ENCODE data around the gene SRRM2. TPM values are rescaled to one million over a fixed set of nuclear protein-coding genes. Genes with fewer than 3 reads are reported as not detected.

Gene SRRM2
- total RNA-seq, 4 donors from 2014 or later = 73.9 to 398 (median 255) TPM

DNA sequence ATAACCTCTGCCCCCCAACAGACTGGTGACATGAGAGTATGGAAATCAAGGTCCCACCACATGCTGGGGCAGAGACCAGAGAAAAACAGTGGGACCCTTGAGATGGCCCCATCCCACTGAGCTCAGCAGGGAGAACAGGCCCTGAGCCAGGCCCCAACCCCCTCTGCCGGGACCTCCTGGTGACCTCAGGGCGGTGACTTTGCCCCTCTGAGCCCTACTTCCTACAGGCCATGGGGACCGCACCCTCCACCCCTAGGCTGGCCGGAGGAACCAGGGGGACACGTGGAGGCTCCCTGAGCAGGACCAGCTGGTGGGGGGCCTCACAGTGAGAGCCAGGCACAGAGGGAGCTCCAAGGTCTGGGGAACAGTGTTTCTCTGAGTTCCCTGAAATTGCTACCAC, 13.8 kb upstream of the SRRM2 start:
- no peak for ATAC-seq

DNA sequence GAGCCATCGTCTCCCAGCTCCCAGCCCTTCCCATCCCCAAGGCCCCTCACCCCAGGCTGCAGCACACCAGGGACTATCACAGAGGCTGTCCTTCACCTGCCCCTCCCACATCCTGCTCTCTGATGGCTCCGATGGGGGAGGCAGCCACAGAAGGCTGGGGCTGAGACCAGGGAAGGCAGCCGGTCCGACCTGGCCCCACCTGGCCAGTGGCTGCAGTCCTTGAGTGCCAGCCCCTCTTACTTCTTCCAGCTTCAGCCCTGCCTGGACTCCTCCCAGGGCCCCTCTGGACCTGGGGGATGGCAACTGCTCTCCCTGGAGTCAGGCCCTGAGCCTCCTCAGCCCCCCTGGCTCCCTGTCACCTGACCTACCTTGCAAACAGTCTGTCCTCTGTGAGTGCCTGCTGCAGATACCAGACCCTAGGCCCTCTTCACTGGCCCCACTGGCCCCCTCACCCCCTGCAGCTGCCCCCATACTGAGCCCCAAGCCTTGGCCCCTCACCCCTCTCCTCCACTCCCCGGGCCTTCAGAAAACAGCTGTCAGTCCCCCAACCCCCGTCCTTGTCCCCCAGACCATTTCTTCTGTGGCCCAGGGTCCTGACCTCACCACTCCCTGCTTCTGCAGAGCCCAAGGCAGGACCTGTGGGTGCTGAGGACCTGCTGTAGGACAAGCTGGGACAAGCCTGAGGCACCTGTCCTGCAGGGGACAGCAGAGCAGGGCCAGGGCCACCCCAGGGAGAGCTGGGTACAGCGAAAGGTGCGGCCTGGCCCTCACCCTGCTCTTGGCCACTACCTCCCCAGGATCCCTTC, 12.6 kb upstream of the SRRM2 start:
- Histone ChIP-seq H3K4me1 (no peaks in the 10 kb centered on the region), H3K4me3 (no peak overlapping the region), H3K9me3 (no peaks in the 10 kb centered on the region), H3K27me3 (peaks cover 68% of the 10 kb centered on the region), H3K36me3 (no peaks in the 10 kb centered on the region), H3K27ac (no peak overlapping the region)
- 33% methylated on average over 1 of the region's 8 CpGs; no CpG with 5 or more reads in 1 of the 2 donors for WGBS, 2 donors (ENCODE audit: low coverage in 1 of 2)
- ATAC-seq = no peak
- TF ChIP-seq EP300 (IDR thresholded peaks at IDR 0.05) = no peak
- TF ChIP-seq POLR2A (IDR thresholded peaks at IDR 0.05) = no peak

More for the DNA sequence above, 13.8 kb upstream of the SRRM2 start:
- WGBS, 2 donors (ENCODE audit: low coverage in 1 of 2) = 20% methylated on average over 1 of the region's 5 CpGs; no CpG with 5 or more reads in 1 of the 2 donors
- Histone ChIP-seq H3K36me3 (no peaks in the 10 kb centered on the region), H3K4me3 (no peak overlapping the region), H3K27ac (no peak overlapping the region), H3K4me1 (no peaks in the 10 kb centered on the region), H3K9me3 (no peaks in the 10 kb centered on the region), H3K27me3 (peaks cover 79% of the 10 kb centered on the region)
- TF ChIP-seq POLR2A (IDR thresholded peaks at IDR 0.05) = no peak
- no peak for TF ChIP-seq EP300 (IDR thresholded peaks at IDR 0.05)
- TF ChIP-seq, protein P1, sequence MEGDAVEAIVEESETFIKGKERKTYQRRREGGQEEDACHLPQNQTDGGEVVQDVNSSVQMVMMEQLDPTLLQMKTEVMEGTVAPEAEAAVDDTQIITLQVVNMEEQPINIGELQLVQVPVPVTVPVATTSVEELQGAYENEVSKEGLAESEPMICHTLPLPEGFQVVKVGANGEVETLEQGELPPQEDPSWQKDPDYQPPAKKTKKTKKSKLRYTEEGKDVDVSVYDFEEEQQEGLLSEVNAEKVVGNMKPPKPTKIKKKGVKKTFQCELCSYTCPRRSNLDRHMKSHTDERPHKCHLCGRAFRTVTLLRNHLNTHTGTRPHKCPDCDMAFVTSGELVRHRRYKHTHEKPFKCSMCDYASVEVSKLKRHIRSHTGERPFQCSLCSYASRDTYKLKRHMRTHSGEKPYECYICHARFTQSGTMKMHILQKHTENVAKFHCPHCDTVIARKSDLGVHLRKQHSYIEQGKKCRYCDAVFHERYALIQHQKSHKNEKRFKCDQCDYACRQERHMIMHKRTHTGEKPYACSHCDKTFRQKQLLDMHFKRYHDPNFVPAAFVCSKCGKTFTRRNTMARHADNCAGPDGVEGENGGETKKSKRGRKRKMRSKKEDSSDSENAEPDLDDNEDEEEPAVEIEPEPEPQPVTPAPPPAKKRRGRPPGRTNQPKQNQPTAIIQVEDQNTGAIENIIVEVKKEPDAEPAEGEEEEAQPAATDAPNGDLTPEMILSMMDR (IDR thresholded peaks at IDR 0.05) = no peak
- TF ChIP-seq POLR2AphosphoS5 (IDR thresholded peaks at IDR 0.05) = no peak

GRCh38 chr16:2740476-2740875, 12.0 kb upstream of the SRRM2 start:
- Histone ChIP-seq H3K9me3 (no peaks in the 10 kb centered on the region), H3K27ac (no peak overlapping the region), H3K4me1 (no peaks in the 10 kb centered on the region), H3K27me3 (peaks cover 67% of the 10 kb centered on the region), H3K36me3 (no peaks in the 10 kb centered on the region), H3K4me3 (no peak overlapping the region)
- no peak for ATAC-seq
- WGBS, 2 donors (ENCODE audit: low coverage in 1 of 2) = 88 to 90% methylated on average over 1 to 2 of the region's 6 CpGs
- TF ChIP-seq POLR2AphosphoS5 (IDR thresholded peaks at IDR 0.05) (no peak), POLR2A (IDR thresholded peaks at IDR 0.05) (no peak)

- no peak for ATAC-seq
- Histone ChIP-seq H3K4me1 (no peaks in the 10 kb centered on the region), H3K27ac (no peak overlapping the region), H3K27me3 (peaks cover 60% of the 10 kb centered on the region), H3K4me3 (no peak overlapping the region), H3K9me3 (no peaks in the 10 kb centered on the region), H3K36me3 (no peaks in the 10 kb centered on the region)
- 89% methylated on average over 3 of the region's 4 CpGs; no CpG with 5 or more reads in 1 of the 2 donors for WGBS, 2 donors (ENCODE audit: low coverage in 1 of 2)
- TF ChIP-seq POLR2A (IDR thresholded peaks at IDR 0.05) = no peak
- TF ChIP-seq, protein P1 (IDR thresholded peaks at IDR 0.05) = no peak
- no peak for TF ChIP-seq POLR2AphosphoS5 (IDR thresholded peaks at IDR 0.05)
- no peak for TF ChIP-seq EP300 (IDR thresholded peaks at IDR 0.05)
Measured at GRCh38 chr16:2741168-2741567, 11.3 kb upstream of the SRRM2 start.

GRCh38 chr16:2742323-2743006, 10.0 kb upstream of the SRRM2 start:
- Histone ChIP-seq H3K4me1 (no peaks in the 10 kb centered on the region), H3K27ac (no peak overlapping the region), H3K9me3 (no peaks in the 10 kb centered on the region), H3K36me3 (no peaks in the 10 kb centered on the region), H3K27me3 (peaks cover 47% of the 10 kb centered on the region), H3K4me3 (no peak overlapping the region)
- no CpG with 5 or more reads among the region's 12 CpGs for WGBS, 2 donors (ENCODE audit: low coverage in 1 of 2)
- no peak for TF ChIP-seq EP300 (IDR thresholded peaks at IDR 0.05)
- ATAC-seq = no peak

- WGBS, 2 donors (ENCODE audit: low coverage in 1 of 2) = 70 to 100% methylated on average over 2 to 4 of the region's 19 CpGs
- TF ChIP-seq, protein P1 (IDR thresholded peaks at IDR 0.05) = no peak
- TF ChIP-seq EP300 (IDR thresholded peaks at IDR 0.05) (no peak), POLR2AphosphoS5 (IDR thresholded peaks at IDR 0.05) (no peak), POLR2A (IDR thresholded peaks at IDR 0.05) (no peak)
- no peak overlapping the region for H3K27ac ChIP-seq
- no peak overlapping the region for H3K4me3 ChIP-seq
- no peaks in the 10 kb centered on the region for H3K36me3 ChIP-seq
- H3K4me1 ChIP-seq = no peaks in the 10 kb centered on the region
- no peak for ATAC-seq
- peaks cover 40% of the 10 kb centered on the region for H3K27me3 ChIP-seq
- H3K9me3 ChIP-seq = no peaks in the 10 kb centered on the region
Measured at GRCh38 chr16:2743007-2743810, 9.2 kb upstream of the SRRM2 start.
